CMK (cell line): ENCODE measurements around the gene NKX3-2.
A peak's percentile ranks its signal among the peaks of the same experiment; 100 is the strongest.

Experiments used
- DNase-seq: peaks from one replicate; pipeline ENCODE4 v3.0.0-alpha.2; 2010; ENCODE audit warnings: low read depth

NKX3-2 gene

DNA sequence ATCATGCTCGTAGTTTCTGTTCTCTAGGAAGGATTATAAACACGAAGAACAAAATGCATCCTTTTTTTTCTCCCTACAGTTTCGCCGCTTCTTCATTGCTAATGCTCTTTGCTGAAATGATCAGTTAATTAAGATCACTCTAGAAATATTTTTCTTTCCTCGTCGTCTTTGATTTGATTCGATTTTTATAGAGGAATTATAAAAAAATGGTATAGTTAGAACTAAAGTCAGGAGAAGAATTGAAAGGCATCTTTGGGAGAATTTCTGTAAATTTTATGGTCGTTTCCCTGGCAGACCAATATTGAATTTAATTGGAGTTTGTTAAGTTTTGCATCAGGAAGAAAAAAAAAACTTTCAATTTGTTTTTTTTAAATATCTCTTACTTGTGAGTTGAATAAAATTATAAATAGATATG, 1.1 kb upstream of the NKX3-2 start:
- DNase-seq: no peak

DNA sequence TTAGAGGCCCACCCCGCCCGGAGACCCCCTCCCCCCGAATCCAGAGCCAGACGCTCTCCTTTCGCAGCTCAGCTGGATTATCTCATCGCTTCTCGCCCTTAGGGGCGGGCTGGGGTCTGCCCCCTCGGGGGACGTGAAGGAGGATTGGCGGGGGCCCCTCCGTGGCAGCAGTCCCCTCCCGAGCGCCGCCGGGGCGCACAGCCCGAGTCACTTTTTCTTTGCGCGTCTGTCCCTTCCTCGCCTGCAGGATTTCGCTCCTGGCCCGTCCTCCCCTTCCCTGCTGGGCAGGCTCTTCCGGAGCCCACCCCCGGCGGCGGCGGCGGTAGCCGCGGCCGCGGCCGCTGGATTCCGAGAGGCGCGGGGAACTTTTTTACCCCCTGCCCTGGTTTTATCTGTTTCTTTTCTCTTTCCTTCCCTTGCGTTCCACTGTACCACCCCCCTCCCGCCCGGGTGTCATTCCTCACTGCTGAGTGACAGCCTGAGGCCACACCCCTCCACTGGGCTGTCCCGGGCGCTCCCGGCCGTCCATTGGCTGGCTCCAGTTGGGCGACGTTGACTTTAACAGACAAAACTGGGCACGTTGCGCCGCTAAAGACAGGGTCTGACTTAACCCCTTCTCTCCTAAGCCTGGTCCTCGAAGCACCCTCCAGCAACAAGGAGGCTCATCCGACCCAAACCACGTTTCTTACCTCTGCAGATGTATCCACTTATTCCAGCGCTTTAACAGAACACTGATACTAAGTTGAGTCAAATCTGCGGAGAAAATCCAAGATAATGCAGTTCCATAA, 492 bp upstream of the NKX3-2 start:
- peak; percentile 52 for DNase-seq

DNA sequence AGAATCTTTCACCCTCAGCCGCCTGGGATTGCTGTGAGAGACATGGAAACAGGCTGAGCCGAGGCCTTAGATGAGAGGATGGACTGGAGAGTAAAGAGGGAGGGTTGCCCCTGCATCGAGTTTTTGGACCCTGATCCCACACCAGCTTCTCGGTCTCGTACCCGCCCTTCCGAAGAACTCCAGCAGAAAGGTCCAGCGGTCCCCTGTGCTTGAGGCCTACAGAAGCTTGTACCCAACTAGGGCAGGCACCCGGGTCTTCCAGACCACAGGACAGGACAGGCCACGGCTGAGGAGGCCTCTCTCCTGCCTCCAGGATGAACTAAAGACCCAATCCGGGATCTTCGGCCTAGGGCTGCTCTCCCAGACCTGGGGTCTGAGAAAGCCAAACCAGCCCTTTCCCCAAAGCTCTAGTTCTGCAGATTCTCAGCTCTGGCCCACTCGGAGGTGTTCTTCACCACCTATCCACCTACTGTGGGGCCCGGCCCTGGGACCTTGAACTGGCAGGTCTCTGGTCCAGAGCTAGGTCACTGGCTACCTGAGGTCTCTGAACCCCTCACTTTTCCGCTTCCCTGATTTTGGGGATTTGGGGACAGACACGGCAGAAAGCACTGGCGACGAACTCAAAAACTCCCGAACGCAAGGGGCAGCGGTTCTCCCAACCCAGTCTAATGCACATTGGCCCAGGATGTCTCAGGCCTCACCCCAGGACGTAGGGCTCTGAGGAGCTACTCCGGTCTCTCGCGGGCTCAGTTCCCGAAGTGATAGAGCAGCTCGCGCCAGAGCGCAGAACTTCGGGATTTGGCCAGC, 1.1 kb downstream of the NKX3-2 start:
- DNase-seq: no peak

DNA sequence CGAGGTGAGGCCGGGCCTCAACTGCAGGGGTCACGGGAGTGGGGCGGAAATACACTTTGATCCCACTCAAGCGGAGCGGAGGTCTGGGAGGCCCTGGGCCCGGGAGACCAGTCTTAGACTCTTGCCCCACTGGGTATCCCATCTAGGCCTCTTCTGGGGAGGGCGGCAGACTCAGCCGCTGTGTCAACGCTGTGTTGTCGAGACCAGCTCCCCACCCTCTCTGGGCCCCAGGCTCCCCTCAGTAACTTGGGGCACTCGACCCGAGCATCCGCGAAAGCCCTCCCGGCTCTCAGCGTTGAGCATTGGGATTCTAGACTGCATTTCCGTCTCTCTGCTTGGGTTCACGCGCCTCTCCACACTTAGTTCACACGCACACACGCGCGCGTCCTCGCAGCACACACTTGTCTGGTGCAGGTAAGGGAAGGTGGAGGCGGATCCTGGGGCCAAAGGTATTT, 1.7 kb downstream of the NKX3-2 start:
- no peak for DNase-seq

DNA sequence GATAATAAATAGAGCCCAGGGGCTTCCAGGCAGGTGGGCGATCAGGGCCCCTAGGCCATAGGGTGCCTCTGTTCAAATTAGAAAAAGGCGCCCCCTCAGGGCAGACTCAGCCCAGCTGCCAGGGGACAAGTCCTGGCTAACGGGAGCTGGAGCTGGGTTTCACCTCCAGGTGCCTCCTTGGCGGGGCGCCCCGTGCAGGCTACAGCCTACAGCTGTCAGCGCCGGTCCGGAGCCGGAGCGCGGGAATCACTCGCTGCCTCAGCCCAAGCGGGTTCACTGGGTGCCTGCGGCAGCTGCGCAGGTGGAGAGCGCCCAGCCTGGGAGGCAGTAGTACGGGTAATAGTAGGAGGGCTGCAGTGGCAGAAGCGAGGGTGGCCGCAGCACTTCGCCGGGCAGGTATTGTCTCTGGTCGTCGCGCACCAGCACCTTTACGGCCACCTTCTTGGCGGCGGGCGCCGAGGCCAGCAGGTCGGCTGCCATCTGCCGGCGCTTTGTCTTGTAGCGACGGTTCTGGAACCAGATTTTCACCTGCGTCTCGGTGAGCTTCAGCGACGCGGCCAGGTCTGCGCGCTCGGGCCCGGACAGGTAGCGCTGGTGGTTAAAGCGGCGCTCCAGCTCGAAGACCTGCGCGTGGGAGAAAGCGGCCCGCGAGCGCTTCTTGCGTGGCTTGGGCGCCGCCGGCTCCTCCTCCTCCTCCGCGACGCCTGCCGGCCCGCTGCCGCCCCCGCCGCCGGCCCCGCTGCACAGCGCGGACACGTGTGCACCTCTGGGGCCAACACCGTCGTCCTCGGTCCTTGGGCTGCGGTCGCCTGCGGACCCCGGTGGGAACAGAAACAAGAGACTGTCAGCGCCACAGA, 2.4 kb downstream of the NKX3-2 start:
- no peak for DNase-seq

DNA sequence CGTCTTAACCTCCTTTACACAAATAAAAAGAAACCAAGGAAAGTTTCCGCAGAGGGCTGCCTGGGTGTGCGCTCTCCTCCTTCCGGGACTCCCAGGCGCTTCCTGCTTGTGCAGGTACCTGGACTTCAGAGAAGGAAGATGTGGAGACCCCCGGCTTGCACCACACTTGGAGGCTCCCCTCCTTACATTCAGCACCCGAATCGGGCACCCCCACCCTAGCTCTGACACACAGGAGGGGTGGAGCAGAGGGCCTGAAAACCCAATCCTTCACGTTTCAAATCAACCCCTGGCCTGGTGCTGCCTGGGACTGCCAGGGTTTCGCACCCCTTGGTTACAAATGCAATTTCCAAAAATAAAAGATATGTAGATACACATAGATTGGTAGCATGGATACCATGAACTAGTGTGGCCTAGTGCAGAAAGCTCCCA, 3.1 kb downstream of the NKX3-2 start:
- DNase-seq: no peak

DNA sequence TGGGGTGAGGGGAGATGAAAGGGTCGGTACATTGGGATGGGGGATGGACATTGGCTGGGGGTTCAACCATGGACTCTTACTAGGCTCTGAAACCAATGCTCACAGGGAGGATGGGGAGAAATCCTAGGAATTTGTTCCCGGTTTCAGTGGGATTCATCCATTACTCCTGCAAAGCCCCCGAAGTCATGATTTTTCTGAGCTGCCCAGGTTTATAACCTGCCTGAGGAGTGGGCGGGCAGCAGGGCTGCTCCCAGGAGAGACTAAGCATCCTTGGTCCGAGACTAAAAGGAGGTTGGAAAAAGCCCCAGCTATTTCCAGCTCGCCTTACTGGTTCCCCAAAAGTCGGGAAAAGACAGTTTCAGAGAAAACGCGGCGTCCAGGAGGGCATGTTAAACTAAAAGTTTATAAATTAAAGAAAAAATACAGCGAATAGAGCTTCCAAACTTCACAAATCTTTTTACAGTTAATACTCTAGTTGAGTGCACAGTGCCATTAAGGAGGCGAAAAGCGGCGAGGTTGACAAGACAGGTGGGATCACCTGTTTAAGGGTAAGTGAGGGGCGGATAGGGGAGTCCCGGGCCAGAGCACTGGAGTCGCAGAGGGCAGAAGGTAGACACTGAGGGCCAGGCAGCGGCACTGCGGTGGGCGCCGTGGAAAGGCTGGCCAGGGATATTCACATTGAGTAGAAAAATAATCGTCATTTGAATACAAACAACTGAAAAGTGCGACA, 3.7 kb downstream of the NKX3-2 start:
- no peak for DNase-seq

DNA sequence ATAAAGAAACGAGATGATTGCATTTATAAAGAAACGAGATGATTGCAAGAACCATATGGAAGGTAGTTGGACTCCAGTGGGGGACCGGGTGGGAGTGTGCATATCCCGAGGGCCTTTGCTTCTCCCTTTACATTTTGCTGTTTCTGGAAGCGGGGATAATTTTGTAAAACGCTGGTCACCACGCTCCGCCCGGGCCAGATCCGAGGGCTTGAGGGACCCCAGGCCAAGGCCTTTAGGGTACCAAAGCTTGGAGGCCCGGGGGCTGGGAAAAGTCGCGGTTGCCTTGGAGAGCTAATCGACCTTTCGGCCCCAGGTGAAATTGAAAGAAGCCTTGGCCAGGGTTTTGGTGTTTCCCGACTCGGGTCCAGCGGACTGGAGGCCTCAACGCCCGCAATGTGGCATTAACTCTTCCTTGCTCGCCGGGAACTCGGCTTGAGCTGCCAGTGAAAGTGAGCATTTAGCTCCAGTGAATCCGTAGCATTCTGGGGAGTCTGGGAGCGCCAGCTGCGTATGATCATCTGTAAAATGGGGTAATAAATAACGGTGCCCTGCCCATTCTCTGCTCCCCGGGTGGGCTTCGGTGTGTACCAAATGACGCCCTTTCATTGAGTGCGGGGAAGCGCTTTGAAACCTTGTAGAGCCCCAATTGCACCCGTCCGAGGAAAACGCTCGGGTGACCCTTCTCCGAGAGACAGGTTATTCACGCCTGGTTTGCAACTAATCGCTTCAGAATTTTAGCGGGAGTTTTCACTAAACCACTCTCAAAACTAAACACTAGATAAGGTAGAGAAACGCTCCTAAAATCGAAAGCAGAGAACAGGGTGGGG, 4.5 kb downstream of the NKX3-2 start:
- no peak for DNase-seq

DNA sequence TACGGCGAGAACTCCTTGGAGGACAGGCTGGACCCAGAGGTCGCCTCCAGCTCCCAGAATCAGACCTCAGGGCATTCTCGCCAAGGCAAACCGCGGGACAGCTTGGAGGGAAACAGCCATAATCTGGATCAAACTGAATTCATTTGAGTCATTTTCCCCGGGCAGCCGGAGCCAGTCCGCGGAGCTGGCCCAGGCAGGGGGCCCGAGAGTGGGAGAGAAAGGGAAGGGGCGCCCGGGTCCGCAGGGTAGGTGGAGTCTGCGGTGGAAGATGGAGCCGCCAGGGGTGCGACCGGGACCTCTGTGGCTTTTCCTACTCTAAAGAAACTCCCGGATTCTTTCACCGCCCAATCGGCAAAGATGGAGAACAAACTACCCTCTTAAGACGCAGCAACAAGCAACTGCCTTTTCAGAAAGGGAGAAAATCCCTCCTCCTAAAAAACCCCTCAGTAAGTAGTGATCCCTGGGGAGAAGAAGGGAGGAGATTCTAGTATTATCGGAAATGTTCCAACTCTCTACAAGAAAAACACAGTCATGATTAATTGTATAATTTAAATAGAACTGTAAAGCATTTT, 5.2 kb downstream of the NKX3-2 start:
- no peak for DNase-seq

DNA sequence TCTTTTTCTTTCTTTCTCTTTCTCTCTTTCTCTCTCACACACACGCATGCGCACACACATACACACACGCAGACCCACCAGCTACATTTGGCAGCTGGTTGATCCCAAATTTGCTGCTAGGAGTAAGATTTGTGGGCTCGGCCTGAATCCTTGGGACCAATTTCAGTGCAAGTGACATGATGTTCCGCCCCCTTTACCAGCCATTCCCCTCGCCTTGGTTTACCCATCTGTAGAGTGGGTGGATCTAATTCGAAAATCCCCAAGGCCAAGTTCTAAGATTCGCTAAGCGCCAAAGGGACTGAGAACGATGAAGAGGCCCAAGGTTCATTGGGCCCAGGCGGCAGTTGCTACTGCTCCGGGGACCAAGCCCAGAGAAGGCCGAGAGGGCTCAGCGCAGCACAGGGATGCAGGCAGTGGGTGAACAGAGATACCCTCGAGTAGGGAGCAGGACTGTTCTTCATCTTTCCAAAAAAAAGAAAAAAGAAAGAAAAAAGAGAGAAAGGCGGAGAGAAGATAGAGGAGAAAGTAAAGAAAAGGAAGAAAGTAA, 5.8 kb downstream of the NKX3-2 start:
- DNase-seq: no peak

DNA sequence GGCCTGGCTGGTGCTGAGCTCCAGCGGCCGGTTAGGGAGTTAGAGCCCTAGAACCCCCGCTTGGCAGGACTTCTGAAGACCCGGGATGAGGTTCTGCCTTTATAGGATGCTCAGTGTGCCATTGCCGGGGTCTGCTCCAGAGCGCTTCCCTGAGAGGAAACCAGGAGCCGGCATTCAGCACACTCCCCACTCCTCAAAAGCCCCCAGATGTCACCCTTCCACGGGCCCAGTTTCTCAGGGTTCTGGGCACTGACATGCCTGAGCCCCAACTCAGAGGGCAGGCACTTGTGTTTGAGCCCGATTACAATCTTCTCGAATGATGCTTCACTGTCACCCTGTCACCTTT, 6.5 kb downstream of the NKX3-2 start:
- no peak for DNase-seq

DNA sequence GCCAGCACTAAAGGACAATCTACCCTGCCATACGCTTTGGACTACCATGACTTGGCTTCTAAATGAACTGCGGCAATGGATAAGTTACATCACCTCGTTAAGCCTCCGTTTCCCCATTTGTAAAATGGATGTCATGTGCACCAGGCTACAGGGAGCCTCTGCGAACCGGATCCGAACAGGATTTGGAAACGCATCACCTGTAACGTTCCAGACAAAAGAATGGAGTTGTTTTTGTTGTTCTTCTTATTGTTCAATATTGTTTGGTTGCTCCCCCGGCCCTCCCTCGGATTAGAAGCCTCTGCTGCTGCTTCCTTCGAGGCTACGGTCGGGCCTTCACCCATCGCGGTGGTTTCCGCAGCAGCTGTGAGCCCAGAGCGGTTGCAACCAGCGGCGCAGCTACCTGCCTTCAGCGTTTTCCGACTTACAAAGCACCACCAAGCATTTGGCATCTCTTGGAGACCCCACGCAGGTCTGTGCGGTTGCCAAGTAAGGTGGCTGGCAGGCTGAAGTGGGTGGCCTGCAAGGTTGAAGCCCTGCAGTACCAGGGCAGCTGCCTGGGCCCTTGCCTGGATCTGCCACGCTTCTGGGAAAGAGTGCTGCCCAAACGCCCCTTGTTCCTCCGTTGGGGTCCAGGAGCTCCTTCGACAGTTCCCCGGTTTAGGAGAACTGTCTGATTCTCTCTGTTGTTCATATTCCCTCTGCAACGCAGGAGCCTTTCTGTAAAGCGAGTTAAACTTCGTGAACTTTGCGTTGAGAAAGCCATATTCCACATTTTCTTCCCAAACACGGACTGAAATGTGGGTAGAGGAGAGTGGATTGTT, 7.1 kb downstream of the NKX3-2 start:
- DNase-seq: no peak

DNA sequence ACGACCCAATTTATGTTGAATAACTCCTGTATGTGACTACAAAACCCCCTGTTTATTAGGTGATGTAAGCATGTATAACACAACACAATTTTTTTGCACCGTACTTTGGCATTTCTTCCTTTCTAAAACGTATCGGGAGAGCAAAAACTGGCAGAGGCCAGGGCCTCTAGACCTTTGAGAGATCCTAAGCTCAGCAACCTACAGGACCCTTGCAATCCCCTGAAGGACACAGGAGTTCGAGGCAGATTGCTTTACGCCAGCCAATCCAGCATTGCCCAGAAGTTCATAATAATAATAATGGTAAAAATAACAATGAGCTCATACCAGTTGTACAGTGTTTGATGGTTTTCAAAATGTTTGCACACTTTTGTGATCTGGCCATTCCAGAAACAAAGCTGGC, 7.7 kb downstream of the NKX3-2 start:
- no peak for DNase-seq

DNA sequence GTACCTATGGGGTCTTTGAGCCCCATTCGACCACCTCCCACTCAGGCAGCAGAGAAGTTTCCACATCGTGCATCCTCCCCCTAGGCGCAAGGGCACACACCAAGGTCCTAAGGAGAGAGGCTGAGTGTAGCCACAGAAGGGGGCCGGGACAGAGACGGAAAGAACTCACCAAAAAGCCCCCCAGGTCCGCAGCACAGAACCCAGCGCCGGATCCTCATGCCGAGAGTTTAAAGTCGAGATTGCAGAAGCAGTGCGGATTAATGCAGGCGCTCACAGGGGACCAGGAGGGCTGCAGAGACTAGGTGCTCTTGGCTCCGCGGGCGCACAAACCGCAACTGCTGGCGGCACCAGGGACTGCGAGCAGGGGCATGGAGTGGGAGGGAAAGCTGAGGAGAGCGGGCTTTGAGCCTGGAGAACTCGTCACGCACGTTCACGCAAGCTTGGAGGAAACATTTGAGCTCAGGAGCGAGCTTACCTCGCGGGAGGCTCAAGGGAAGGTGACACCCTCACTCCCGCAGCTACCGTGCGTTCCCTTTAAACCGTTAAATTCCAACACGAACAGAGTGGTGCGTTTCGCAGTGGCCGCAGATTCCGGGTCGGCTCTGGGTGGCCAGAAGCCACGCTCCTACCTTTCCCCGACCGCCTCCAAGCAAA, 8.5 kb downstream of the NKX3-2 start:
- DNase-seq: no peak

DNA sequence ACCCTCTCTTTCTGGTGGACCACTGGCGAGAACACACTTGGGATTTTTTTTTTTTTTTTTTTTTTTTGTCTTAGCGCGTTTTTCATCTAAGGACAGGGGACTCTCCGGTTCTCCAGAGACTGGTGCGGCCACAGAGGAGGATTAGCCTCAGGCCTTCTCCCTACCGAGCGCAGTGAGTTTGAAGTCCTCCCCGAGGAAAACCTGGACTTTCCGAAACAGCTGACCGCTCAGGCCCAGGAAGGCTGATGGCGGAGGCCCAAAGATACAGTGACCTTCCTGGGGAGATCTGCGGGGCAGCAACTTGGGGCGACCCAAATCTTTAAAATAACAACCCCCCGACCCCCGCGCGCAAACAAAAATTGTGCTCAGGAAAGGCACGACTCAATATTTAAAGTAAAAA, 9.2 kb downstream of the NKX3-2 start:
- no peak for DNase-seq

DNA sequence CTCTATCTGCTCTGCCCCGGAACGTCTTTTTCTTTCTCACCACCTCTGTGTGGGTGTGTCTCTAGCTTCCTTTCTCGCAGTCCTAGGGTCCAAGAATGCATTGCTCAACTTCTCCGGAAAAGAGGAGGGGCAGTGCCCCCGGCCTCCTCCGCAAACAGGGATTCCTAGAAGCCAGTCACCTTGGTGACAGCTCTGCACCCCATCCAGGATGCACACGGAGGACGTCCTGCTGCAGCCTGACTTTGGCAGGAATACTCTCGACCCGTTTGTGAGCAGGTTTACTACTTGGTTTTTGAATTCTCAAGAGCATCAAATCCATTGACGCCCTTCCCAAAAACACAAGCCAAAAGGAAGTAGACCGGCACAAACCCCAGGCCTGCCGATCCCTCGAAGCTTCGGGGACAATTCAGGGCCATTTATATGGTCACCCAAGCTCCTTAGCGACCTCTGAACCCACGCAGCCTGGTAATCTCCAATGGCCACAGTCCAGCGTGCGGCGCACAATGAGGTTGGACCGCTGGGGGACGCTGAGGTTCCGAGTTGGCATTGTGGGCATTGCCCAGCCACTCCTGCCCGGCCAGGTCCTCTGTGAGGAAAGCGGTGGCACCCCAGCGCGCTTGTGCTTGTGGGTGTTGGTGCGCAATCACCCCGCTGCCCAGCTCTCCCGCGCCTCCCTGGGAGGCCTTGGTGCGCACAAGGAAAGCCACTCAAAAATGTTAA, 9.8 kb downstream of the NKX3-2 start:
- DNase-seq: no peak

DNA sequence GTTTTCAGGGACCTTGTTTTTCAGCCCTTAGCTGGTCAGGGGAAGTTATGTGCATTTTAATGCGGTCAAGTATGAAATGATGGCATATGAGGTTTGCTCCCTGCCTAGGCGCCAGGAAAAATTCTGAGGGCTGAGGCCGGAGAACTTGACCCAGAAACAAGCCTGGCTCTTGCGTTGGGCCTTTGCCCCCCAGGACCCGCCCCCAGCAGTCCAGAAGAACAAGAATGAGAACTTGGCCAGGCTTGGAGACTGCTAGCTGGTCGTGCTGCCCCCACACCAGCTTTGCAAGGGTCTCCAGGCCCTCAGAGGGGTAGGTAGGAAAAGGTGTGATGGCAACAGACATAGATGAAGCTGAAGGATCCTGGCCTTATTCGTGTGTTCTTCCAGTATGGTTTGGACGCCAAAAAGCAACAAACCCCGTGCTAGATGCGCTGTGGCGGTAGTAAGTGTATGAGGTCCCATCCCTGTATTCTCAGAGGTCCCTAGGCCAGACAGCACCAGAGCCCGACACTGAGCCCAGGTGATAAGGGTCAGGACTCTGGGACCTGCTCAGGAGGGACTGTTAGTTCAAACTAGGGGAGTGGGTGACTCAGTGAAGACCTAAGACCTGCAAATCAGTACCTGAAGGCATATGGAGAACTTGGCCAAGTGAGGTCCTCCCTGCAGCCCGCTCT, 10.5 kb downstream of the NKX3-2 start:
- no peak for DNase-seq

DNA sequence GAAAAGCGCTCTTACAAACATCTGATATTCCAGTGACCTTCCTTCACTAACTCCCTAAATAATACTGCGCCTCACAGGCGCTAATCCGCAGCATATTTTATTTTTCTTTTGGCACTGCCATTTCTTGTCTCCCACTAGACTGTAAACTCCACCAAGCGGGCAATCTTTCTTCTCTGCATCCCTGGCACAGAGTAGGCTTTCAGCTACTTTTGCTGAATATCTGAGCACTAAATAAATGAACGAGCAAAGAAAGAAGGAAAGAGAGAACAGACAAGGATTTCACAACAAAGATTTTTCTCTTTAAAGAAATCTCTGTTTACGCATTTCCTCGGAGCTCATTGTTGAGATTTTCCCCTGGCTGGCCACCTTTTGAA, 12.7 kb downstream of the NKX3-2 start:
- no peak for DNase-seq
